Breast epithelium (tissue), 3 donors: ENCODE measurements around the gene KRTAP5-3.

Source experiments
- POLR2A ChIP-seq: fragments of 450-650 bp; IDR thresholded peaks from one replicate; pipeline ENCODE4 v1.6.1; 2016; ENCODE audit warnings: antibody characterized with exemption, mild to moderate bottlenecking, moderate library complexity
- POLR2AphosphoS5 ChIP-seq, 3 donors: sonication (generic); formaldehyde crosslinking; IDR thresholded peaks; one replicate each; pipeline ENCODE4 v1.6.1; 2017; ENCODE audit warnings: antibody characterized with exemption in 3 of 3
- TF ChIP-seq, protein P1 (sequence below), 3 donors: fragments of 450-650 bp; IDR thresholded peaks; one replicate each; pipeline ENCODE4 v1.5.1; 2016 to 2017; ENCODE audit warnings: antibody characterized with exemption in 3 of 3, mild to moderate bottlenecking in 3 of 3, moderate library complexity in 3 of 3

DNA sequence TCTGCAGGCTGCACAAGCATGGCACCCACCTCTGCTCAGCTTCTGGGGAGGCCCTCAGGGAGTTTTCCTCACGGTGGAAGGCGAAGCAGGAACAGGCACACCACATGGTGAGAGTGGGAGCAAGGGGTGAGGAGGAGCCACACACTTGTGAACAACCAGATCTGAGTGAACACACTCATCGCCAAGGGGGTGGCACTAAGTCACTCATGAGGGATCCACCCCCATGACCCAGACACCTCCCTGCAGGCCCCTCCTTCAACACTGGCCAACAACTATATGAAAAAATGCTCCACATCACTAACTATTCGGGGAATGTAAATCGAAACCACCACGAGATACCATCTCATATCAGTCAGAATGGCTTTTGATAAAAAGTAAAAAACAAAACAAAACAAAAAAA, 9.4 kb downstream of the KRTAP5-3 start:
- TF ChIP-seq, protein P1, sequence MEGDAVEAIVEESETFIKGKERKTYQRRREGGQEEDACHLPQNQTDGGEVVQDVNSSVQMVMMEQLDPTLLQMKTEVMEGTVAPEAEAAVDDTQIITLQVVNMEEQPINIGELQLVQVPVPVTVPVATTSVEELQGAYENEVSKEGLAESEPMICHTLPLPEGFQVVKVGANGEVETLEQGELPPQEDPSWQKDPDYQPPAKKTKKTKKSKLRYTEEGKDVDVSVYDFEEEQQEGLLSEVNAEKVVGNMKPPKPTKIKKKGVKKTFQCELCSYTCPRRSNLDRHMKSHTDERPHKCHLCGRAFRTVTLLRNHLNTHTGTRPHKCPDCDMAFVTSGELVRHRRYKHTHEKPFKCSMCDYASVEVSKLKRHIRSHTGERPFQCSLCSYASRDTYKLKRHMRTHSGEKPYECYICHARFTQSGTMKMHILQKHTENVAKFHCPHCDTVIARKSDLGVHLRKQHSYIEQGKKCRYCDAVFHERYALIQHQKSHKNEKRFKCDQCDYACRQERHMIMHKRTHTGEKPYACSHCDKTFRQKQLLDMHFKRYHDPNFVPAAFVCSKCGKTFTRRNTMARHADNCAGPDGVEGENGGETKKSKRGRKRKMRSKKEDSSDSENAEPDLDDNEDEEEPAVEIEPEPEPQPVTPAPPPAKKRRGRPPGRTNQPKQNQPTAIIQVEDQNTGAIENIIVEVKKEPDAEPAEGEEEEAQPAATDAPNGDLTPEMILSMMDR (IDR thresholded peaks at IDR 0.05): no peak
- no peak for TF ChIP-seq POLR2A
- no peak for TF ChIP-seq POLR2AphosphoS5 (IDR thresholded peaks at IDR 0.05)
